Keratinocyte (primary cell): ENCODE measurements around the gene HOXD10. TPM values are rescaled to one million over a fixed set of nuclear protein-coding genes. Genes with fewer than 3 reads are reported as not detected.

Source experiments
- DNase-seq: peaks from one replicate; pipeline ENCODE4 v3.0.0-alpha.2; 2011; ENCODE audit warnings: low read depth, missing footprints, low spot score
- FAIRE-seq: peaks from 2 replicates; lab custom pipeline; 2011; peaks lifted over from hg19 to GRCh38; lab: Jason Lieb, UNC
- H2AFZ ChIP-seq: 2 replicates; pipeline ENCODE4 v1.6.0; 2012; ENCODE audit warnings: low read length, control low read depth, inconsistent platforms; ENCODE audit not compliant: control insufficient read depth
- H3K27ac ChIP-seq: 2 replicates; pipeline ENCODE4 v1.5.1; 2011; ENCODE audit warnings: low read length; ENCODE audit not compliant: control insufficient read depth, insufficient read depth
- H3K27me3 ChIP-seq: 3 replicates; pipeline ENCODE4 v1.6.0; 2011; ENCODE audit warnings: low read length; ENCODE audit not compliant: control insufficient read depth, insufficient read depth; ENCODE audit errors: extremely low read depth
- H3K36me3 ChIP-seq, 2 experiments: 2 replicates in 1 of 2; 3 replicates in 1 of 2; pipeline ENCODE4 v1.5.1; 2011; ENCODE audit warnings: low read length in 2 of 2, mild to moderate bottlenecking in 1 of 2; ENCODE audit not compliant: control insufficient read depth in 2 of 2, insufficient read depth in 2 of 2; ENCODE audit errors: extremely low read depth in 1 of 2
- H3K4me1 ChIP-seq: 3 replicates; pipeline ENCODE4 v1.5.1; 2011; ENCODE audit warnings: low read length; ENCODE audit not compliant: control insufficient read depth, insufficient read depth; ENCODE audit errors: extremely low read depth
- H3K4me2 ChIP-seq: 3 replicates; pipeline ENCODE4 v1.6.0; 2011; ENCODE audit warnings: low read depth, low read length; ENCODE audit not compliant: control insufficient read depth, insufficient read depth; ENCODE audit errors: extremely low read depth
- H3K4me3 ChIP-seq, 3 experiments: fragments of 200-600 bp in 1 of 3; sonication (generic) in 1 of 3; 2 replicates in 2 of 3; 3 replicates in 1 of 3; pipeline ENCODE4 v1.5.1; 2011 to 2016; ENCODE audit warnings: low read length in 3 of 3, mild to moderate bottlenecking in 3 of 3, control low read depth in 2 of 3, inconsistent platforms in 1 of 3, low read depth in 1 of 3, mixed read lengths in 1 of 3, mixed run types in 1 of 3, moderate library complexity in 1 of 3; ENCODE audit not compliant: control insufficient read depth in 2 of 3, insufficient read depth in 2 of 3; ENCODE audit errors: extremely low read depth in 1 of 3
- H3K79me2 ChIP-seq: 2 replicates; pipeline ENCODE4 v1.6.0; 2012; ENCODE audit warnings: low read length; ENCODE audit not compliant: control insufficient read depth, insufficient read depth
- H3K9ac ChIP-seq: 3 replicates; pipeline ENCODE4 v1.6.0; 2011; ENCODE audit warnings: low read length; ENCODE audit not compliant: control insufficient read depth, insufficient read depth; ENCODE audit errors: extremely low read depth
- H3K9me1 ChIP-seq: 3 replicates; pipeline ENCODE4 v1.6.0; 2011; ENCODE audit warnings: low read length; ENCODE audit not compliant: control insufficient read depth, insufficient read depth; ENCODE audit errors: extremely low read depth
- H3K9me3 ChIP-seq: 2 replicates; pipeline ENCODE4 v1.5.1; 2012; ENCODE audit warnings: low read depth, low read length; ENCODE audit not compliant: control insufficient read depth
- H4K20me1 ChIP-seq: 3 replicates; pipeline ENCODE4 v1.6.0; 2011; ENCODE audit warnings: low read length; ENCODE audit not compliant: control insufficient read depth, insufficient read depth; ENCODE audit errors: extremely low read depth
- CTCF ChIP-seq, 3 experiments: IDR thresholded peaks in 1 of 3; conservative IDR thresholded peaks in 1 of 3; optimal IDR thresholded peaks in 1 of 3; 2 replicates in 2 of 3; 3 replicates in 1 of 3; pipeline versions ENCODE3 to v1.5.1; 2011; ENCODE audit warnings: low read length in 3 of 3, mild to moderate bottlenecking in 3 of 3, moderate library complexity in 2 of 3, control low read depth in 1 of 3, inconsistent platforms in 1 of 3; ENCODE audit not compliant: insufficient read depth in 2 of 3; ENCODE audit errors: extremely low read depth in 1 of 3
- EZH2 ChIP-seq: IDR thresholded peaks from one replicate; pipeline ENCODE4 v1.6.1; 2012; ENCODE audit warnings: inconsistent platforms, mild to moderate bottlenecking, low read length, moderate library complexity
- dilution Hi-C: fragments of 300-500 bp; cut with MboI; formaldehyde crosslinking; loops from one replicate; pipeline ENCODE4 v1.7.0; 2020; ENCODE audit warnings: low sequenced_read_pairs; ENCODE audit not compliant: extremely low pct_ligation_motif_present
- polyA plus RNA-seq, 5 experiments: library from polyadenylated mRNA; depleted of rRNA in 3 of 5; stranded (reverse) in 3 of 5; stranded (forward) in 1 of 5; unstranded in 1 of 5; fragments of >200 nt; gene quantifications; 1 replicate in 1 of 5; 2 replicates in 3 of 5; 3 replicates in 1 of 5; pipeline versions ENCODE4 v1.2.1 to v1.2.3, GENCODE V29; 2011 to 2012; ENCODE audit warnings: missing spikeins in 2 of 5, low read depth in 1 of 5, low replicate concordance in 1 of 5

The HOXD10 gene
- polyA plus RNA-seq, 1 donor (not counting 4 experiments of a cell fraction or from before 2014, with no cell fraction given), result not detected

DNA sequence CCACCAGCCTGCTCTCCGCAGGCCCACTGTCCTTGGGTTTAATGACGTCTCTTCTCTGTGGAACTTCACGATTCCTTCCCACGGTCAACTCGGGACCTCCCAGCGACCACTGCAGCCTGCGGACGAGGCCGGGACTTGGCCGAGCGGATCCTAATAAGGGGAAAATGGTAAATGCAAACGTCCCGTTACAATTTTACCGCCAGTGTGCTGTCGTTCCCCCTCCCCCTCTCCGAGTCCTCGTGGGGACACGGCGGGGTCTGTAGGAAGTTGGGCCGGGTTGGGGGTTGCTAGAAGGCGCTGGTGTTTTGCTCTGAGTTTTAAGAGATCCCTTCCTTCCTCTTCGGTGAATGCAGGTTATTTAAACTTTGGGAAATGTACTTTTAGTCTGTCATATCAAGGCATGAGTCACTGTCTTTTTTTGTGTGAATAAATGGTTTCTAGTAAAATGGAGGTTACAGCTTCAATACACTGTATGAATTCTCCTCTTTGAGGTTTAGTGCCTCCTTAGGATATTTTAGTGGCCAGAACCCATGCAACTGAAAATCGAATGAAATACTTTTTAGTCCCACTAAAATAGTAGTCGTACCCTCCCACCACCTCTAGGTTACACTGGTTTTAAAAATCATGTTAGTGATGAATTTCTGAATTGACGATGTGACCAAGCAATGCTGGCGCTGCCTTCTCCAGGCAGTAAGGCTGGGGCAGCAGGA lies 7.2 kb upstream of the HOXD10 start:
- Histone ChIP-seq H3K27me3 (peaks cover 95% of the 10 kb centered on the region), H3K36me3 (no peaks in the 10 kb centered on the region), H3K27ac (no peak overlapping the region), H3K9me1 (no peaks in the 10 kb centered on the region), H3K9ac (no peak overlapping the region), H3K4me2 (no peak overlapping the region), H2AFZ (no peak overlapping the region), H3K79me2 (no peaks in the 10 kb centered on the region), H3K4me1 (peaks cover 2% of the 10 kb centered on the region), H3K4me3 (no peak overlapping the region), H3K9me3 (no peaks in the 10 kb centered on the region), H4K20me1 (peaks cover 2% of the 10 kb centered on the region)
- dilution Hi-C loops, result no loop called here
- TF ChIP-seq EZH2, result peak; percentile 6
- TF ChIP-seq CTCF (optimal IDR thresholded peaks at IDR 0.05 in 1 of 3, IDR thresholded peaks at IDR 0.05 in 1 of 3, conservative IDR thresholded peaks at IDR 0.05 in 1 of 3; ENCODE audit: extremely low read depth in 1 of 3, insufficient read depth in 2 of 3, low read length in 3 of 3), result no peak
- FAIRE-seq (no peak), DNase-seq (no peak)

DNA sequence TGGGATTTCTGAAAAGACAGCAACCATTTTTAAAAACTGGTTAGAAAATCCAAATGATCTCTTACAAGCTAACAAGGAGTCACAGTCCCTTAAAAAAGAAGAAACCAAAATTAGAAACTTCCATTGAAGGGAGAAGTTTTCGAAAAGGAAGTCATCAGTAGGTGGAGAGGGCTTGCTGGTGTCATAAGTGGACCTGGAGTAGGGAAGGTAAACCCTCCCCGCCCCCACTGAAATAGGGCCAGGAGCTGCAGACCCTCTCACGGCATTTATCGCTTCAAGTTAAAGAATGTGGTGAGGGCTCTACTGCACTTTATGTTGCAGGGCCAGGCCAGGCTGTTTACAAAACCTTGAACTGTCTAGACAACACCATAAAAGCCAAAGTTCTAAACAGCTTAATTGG lies 6.6 kb upstream of the HOXD10 start:
- no peak overlapping the region for H3K4me3 ChIP-seq
- H3K27ac ChIP-seq, result no peak overlapping the region
- peaks cover 2% of the 10 kb centered on the region for H4K20me1 ChIP-seq
- TF ChIP-seq CTCF (optimal IDR thresholded peaks at IDR 0.05 in 1 of 3, IDR thresholded peaks at IDR 0.05 in 1 of 3, conservative IDR thresholded peaks at IDR 0.05 in 1 of 3; ENCODE audit: extremely low read depth in 1 of 3, insufficient read depth in 2 of 3, low read length in 3 of 3) (no peak), EZH2 (no peak)
- H3K9ac ChIP-seq, result no peak overlapping the region
- no peak for DNase-seq
- no peaks in the 10 kb centered on the region for H3K79me2 ChIP-seq
- no peak overlapping the region for H2AFZ ChIP-seq
- no peaks in the 10 kb centered on the region for H3K9me1 ChIP-seq
- no peak for FAIRE-seq
- H3K4me2 ChIP-seq, result no peak overlapping the region
- no peaks in the 10 kb centered on the region for H3K9me3 ChIP-seq
- dilution Hi-C loops, result no loop called here
- peaks cover 2% of the 10 kb centered on the region for H3K4me1 ChIP-seq
- peaks cover 95% of the 10 kb centered on the region for H3K27me3 ChIP-seq
- H3K36me3 ChIP-seq, result no peaks in the 10 kb centered on the region
